HG02970 (cell line): Measurements from ENCODE around the gene GGNBP2.

Experiments
- ATAC-seq: cut with Tn5 transposase; IDR thresholded peaks from one replicate; pipeline ENCODE4 v1.9.1; 2021; ENCODE audit warnings: mild to moderate bottlenecking, moderate library complexity, moderate number of reproducible peaks; ENCODE audit not compliant: unreplicated experiment, low FRiP score

GGNBP2 gene

GRCh38 chr17:36627101-36627500 lies 82.4 kb downstream of the GGNBP2 start:
- no peak for ATAC-seq

GRCh38 chr17:36628576-36628975 lies 83.9 kb downstream of the GGNBP2 start:
- ATAC-seq: no peak

- ATAC-seq: no peak
Observed at GRCh38 chr17:36629252-36629847, 84.6 kb downstream of the GGNBP2 start.

GRCh38 chr17:36629970-36630502 lies 85.3 kb downstream of the GGNBP2 start:
- ATAC-seq: no peak

- ATAC-seq: no peak
Observed at GRCh38 chr17:36631022-36631421, 86.3 kb downstream of the GGNBP2 start.

GRCh38 chr17:36632916-36633771 lies 88.4 kb downstream of the GGNBP2 start:
- ATAC-seq: no peak
